GM21619 (cell line): ENCODE data around the gene RNF144A.

Experiments
- ATAC-seq: cut with Tn5 transposase; IDR thresholded peaks from one replicate; pipeline ENCODE4 v1.9.1; 2021; ENCODE audit not compliant: unreplicated experiment

The RNF144A gene

GRCh38 chr2:7035884-7036283 is 118.7 kb downstream of the RNF144A start:
- ATAC-seq: no peak

DNA sequence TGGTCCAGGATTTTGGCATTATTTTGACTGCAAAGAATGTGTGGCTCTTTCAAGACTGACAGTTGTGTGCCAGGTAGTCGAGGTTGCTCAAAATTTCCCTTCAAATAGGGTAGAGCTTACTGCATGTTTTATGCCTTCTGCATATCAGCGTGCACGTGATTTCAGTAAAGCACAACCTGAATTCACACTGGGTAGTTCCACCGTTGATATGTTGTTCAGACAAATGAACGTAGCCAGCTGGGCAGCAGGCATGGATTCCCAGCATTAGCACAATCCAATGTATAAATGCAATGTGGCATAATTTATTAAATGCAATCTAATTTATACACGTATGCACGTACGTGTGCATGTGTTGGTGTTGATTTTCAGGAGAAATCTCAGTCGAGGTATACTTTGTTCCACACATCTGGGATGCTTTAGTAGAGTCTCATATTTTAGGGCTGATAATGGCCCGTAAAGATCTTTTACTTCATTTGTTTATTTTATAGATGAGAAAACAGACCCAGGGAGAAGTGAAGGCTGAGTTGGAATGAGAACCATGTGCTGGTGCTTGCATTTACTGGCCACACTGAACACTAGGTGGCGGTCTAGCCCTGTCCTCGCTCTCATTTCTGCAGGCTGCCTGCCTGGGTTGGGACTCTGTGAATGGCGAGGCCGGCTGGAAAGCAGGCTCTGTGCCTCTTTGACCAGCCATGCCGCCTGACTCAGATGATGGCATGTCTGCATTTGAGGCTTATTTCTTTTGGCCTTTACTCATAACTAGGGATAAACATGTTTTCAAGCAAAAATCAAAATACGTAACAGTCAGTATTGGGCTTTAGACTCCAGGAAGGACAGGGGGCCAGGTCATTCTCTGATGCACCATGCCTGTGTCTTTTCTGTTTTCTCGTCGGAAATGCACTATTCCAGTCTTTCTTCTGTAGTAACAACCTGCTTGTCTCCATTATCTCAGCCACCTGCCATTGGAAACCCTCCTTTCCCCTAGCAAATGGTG is 120.4 kb downstream of the RNF144A start:
- ATAC-seq: peak; percentile 96

DNA sequence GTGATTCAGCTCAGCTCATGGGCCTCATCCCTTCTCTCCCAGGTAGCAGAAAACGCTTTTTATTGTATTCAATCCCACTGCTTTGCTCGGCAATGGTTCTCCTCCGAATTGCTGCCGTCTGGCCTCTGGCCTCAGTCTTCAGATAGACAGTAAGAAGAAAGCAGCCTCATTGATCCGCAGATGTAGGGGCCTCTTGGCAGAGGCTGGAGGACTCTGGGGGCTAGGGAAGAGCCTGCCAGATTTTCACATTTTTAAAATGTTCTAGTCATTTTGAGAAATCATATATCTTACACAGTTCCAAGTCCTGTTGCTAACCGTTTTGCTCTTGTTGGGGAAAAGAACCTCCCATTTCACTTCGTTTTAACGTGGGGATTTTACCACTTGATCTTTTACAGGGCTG is 123.3 kb downstream of the RNF144A start:
- ATAC-seq: no peak

DNA sequence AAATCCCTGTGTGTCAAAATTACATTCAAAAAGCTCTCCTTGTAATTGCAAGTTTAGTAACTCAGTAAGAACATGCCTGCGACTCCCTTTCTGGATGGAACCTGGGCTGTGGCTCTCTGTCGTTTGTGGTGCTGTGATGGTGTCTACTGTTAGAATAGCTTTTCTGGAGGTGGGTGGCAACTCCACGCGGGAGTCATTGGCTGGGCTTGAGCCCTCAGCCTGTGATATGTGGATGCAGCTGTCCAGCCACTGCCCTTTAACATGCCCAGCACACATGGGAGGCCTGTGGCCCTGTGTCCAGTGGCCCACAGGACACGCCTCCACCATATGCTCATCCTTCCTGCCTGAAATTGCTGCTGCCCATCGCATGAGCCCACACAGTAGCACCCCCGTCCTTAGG is 124.2 kb downstream of the RNF144A start:
- no peak for ATAC-seq

DNA sequence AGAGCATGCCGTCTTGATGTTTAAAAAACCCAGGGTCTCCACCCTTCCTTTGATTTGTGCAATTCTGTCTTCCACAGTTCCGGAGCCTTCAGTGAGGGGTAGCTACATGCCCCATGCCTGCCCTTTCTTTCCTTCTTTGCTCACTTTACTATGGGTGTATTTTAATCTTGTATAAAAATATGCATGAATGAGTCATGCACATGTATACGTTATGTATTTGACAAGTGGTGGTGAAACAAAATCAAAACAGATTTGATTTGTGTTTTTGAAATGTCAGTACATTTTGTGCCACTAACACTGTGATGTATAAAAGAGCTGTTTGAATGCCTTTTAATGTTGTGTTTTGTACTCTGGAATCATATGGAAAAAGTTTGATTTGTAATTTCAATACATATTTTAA is 126.5 kb downstream of the RNF144A start:
- no peak for ATAC-seq

DNA sequence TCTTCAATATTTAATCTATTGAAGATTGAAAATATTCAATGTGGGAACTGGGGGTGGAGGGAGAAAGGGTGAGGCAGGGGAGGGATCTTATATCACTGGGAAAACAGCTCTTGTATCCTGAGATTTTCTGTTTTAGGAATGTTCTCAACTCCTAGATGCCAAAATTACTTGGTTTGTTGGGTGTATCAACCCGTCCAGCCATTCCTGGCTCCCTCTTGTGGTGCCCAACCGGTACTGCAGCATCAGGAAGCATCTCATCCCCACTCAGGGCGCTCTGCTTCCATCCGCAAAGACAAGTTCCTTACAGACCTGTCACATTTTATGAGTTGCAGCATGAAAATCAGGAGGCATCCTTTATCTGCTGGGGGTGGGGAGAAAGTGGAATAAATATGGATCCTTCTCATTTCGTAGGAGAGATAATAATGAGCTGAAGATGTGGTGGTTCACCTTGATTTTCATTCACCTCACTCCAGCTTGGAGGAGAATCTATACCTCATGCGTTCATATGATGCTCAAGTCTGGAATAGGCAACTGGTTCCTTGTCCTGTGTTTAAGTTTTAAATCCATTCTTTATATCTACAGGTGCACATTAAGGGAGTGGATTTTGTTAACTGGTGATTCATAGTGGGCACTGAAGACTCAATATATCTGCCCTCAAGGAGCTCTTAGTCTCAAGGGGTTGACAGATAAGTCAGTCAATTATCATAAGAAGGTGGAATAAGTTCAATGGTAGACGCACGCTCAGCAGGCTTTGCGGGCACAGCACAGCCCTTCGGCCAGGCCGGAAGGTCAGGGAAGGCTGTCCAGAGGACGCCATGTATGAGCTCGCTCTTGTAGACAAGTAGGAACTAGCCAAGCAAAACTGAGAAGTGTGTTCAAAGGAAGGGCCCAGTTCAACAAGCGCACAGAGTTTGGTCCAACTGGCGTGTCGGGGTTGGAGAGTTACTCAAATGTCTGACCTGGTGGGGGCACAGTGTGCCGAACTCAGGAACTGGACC is 127.3 kb downstream of the RNF144A start:
- ATAC-seq: no peak

DNA sequence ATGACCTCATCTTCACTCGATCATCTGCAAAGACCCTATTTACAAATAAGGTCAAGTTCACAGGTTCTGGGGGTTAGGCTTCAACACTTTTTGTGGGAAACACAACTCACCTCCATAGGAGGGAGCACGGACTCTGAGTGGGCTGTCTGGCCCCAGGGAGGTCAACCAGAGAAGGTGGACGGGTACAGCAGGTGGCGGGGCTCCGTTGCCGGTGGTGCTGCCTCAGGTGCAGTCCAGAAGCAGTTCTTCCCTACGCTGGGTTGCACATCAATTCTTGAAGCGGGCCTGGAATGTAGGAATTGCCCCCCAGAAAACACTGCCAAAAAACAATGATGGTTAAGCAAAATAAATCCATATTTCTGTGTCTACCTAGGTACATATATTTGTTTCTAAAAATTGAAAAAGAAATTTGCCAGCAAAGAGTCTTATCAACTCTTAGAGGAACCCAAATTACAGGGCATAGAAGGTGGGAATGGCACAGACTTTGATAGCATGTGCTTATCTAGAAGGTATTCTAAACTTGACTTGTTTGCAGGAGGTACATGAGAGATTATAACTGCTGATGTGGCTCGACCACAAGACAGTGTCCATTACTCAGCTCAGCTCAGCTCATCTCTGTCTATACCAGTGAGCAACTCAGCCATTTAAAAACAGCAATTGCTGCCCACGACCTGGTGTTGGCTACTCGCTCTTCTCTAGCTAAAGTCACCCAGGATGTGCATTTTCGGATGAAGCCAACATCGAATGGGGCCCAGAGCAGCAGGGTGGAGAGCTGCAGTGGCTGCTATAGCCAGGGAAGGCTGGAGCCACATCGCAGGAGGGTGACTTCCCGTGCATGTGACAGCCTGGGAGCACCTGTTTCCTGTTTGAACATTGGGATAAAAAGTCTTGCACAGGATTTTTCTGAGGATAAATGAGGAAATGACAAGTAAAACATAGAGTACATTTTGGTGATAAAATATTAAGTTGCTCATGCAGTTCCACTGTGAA is 128.7 kb downstream of the RNF144A start:
- ATAC-seq: no peak

GRCh38 chr2:7047661-7048060 is 130.4 kb downstream of the RNF144A start:
- no peak for ATAC-seq

- ATAC-seq: no peak
Measured at GRCh38 chr2:7048762-7049294, 131.6 kb downstream of the RNF144A start.

DNA sequence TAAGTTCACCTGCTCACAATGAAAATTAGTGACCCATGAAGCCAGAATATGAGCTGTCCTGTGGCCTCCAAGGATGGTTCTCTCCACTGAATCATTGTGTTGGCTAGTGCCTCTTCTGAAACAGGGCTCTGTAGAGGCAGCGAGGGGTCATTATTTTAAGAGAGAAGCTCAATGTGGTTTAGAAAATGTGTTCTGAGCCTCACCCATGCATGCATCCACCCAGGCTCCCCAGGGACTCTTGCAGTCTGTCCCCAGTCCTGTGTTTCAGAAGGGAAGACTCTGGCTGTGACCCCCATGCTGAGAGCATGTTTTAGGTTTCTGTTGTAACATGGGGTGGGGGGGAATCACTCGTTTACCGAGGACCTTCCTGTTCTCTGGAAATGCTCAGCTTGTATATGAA is 135.2 kb downstream of the RNF144A start:
- ATAC-seq: peak; percentile 95

GRCh38 chr2:7053650-7054265 is 136.5 kb downstream of the RNF144A start:
- ATAC-seq: no peak

GRCh38 chr2:7057865-7058400 is 140.7 kb downstream of the RNF144A start:
- peak; percentile 77 for ATAC-seq

GRCh38 chr2:7060156-7060555 is 142.9 kb downstream of the RNF144A start:
- ATAC-seq: no peak

- no peak for ATAC-seq
Measured at GRCh38 chr2:7060631-7061449, 143.6 kb downstream of the RNF144A start.

DNA sequence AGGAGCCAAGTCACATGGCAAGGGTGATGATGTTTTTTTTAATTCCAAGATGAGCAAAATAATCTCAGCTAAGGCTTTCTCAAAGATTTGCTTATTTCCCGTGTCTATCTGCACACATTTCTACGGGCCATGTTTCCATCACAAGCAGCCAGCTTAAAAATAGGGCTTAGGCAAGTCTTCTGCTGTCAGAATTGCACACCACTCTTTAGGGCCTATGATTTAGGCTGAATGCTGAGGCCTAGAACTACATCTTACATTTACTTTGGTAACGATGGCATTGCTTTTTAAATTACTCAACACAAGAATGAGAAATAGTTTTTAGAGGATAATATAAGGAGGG is 144.2 kb downstream of the RNF144A start:
- no peak for ATAC-seq

DNA sequence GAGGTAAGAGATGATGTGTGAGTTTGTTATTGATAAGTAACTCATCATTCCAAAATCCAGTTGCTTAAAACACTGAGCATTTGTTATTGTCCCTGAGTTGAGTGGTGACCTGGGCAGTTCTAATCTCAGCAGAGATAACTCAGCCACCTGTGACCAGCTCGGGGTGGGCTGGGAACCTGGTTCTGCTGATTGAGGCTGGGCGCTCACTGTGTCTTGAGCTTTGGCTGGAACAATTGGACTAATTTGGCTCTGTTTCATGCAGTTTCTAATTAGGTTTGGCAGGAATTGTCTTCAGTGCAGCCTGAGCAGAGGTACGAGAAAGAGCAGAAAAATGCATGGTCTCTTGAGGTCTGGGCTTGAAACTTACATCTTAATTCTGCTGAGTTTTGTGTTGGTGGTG is 144.7 kb downstream of the RNF144A start:
- ATAC-seq: no peak

DNA sequence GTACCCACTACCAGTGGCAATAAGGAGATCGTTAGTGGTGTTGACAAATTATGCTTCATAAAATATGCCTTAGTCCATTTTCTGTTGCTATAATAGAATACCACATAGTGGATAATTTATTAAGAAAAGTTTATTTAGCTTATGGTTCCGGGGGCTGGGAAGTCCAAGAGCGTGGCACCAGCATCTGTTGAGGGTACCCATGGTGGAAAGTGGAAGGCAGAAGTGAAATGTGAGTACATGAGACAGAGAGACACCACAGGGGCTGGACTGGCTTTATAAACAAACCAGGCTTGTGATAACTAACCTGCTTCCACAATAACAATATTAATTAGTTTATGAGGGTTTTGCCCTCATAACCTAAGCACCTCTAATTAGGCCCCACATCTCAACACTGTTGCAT is 146.6 kb downstream of the RNF144A start:
- ATAC-seq: no peak

GRCh38 chr2:7068457-7068856 is 151.2 kb downstream of the RNF144A start:
- no peak for ATAC-seq

- ATAC-seq: no peak
Measured at GRCh38 chr2:7070483-7070882, 153.3 kb downstream of the RNF144A start.
